ENCODE results near the gene RNF111. TPM values are rescaled to one million over a fixed set of nuclear protein-coding genes. Genes with fewer than 3 reads are reported as not detected.

RNF111 gene
- total RNA-seq, 1 donor from 2014 or later = 33.8 TPM

DNA sequence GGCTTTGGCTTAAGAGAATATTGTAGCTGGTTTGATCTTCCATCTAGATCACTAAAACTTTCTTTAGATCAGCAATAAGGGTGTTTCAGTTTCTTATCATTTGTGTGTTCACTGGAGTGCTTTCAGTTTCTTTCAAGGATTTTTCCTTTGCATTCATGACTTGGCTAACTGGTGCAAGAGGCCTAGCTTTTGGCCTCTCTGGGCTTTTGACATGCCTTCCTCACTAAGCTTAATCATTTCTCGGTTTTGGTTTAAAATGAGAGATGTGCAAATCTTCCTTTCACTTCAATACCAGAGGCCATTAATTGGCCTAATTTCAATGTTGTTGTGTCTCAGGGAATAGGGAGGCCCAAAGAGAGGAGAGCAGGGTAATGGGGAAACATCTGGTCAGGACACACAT lies 87.1 kb downstream of the RNF111 start:
- Mint-ChIP-seq H3K36me3 (ENCODE audit: unreplicated experiment) (peaks cover 51% of the 10 kb centered on the region), H3K4me1 (ENCODE audit: unreplicated experiment) (no peaks in the 10 kb centered on the region), H3K27me3 (ENCODE audit: unreplicated experiment) (no peaks in the 10 kb centered on the region), H3K4me3 (ENCODE audit: unreplicated experiment) (no peak overlapping the region), H3K9me3 (ENCODE audit: unreplicated experiment) (peaks cover 4% of the 10 kb centered on the region), H3K27ac (ENCODE audit: unreplicated experiment) (no peak overlapping the region)
- no peak for DNase-seq (ENCODE audit: extremely low spot score, unreplicated experiment)
- TF ChIP-seq, protein P1, sequence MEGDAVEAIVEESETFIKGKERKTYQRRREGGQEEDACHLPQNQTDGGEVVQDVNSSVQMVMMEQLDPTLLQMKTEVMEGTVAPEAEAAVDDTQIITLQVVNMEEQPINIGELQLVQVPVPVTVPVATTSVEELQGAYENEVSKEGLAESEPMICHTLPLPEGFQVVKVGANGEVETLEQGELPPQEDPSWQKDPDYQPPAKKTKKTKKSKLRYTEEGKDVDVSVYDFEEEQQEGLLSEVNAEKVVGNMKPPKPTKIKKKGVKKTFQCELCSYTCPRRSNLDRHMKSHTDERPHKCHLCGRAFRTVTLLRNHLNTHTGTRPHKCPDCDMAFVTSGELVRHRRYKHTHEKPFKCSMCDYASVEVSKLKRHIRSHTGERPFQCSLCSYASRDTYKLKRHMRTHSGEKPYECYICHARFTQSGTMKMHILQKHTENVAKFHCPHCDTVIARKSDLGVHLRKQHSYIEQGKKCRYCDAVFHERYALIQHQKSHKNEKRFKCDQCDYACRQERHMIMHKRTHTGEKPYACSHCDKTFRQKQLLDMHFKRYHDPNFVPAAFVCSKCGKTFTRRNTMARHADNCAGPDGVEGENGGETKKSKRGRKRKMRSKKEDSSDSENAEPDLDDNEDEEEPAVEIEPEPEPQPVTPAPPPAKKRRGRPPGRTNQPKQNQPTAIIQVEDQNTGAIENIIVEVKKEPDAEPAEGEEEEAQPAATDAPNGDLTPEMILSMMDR (IDR thresholded peaks at IDR 0.05) = no peak

GRCh38 chr15:59087731-59088130 lies 100.3 kb downstream of the RNF111 start:
- Mint-ChIP-seq H3K36me3 (ENCODE audit: unreplicated experiment) (peaks cover 39% of the 10 kb centered on the region), H3K27ac (ENCODE audit: unreplicated experiment) (no peak overlapping the region), H3K4me3 (ENCODE audit: unreplicated experiment) (no peak overlapping the region), H3K9me3 (ENCODE audit: unreplicated experiment) (no peaks in the 10 kb centered on the region), H3K4me1 (ENCODE audit: unreplicated experiment) (no peaks in the 10 kb centered on the region), H3K27me3 (ENCODE audit: unreplicated experiment) (no peaks in the 10 kb centered on the region)
- no peak for DNase-seq (ENCODE audit: extremely low spot score, unreplicated experiment)
- TF ChIP-seq, protein P1 (IDR thresholded peaks at IDR 0.05) = no peak

GRCh38 chr15:59094077-59094476 lies 106.6 kb downstream of the RNF111 start:
- TF ChIP-seq, protein P1 (IDR thresholded peaks at IDR 0.05) = no peak
- Mint-ChIP-seq H3K27ac (ENCODE audit: unreplicated experiment) (no peak overlapping the region), H3K27me3 (ENCODE audit: unreplicated experiment) (no peaks in the 10 kb centered on the region), H3K36me3 (ENCODE audit: unreplicated experiment) (peaks cover 40% of the 10 kb centered on the region), H3K4me3 (ENCODE audit: unreplicated experiment) (no peak overlapping the region), H3K4me1 (ENCODE audit: unreplicated experiment) (no peaks in the 10 kb centered on the region), H3K9me3 (ENCODE audit: unreplicated experiment) (no peaks in the 10 kb centered on the region)
- DNase-seq (ENCODE audit: extremely low spot score, unreplicated experiment) = no peak

DNA sequence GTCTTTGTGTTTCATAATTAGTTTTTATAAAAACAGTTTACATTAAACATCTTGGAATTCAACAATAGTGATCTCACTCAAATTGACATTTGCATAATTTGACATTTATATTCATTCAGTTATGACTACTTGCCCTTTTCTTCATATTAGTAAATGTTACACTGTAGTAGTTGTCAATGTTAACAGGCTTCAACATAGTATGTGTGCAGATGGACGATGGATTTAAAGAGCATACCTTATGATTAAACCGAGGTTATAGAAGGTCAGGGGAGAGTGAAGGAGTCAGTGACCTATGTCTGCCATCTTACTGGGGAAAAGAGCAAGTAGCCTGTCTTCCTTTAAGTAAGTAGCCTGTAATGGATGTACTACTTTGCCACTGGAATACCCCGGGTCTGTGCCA lies 109.0 kb downstream of the RNF111 start:
- Mint-ChIP-seq H3K27me3 (ENCODE audit: unreplicated experiment) (no peaks in the 10 kb centered on the region), H3K4me3 (ENCODE audit: unreplicated experiment) (no peak overlapping the region), H3K4me1 (ENCODE audit: unreplicated experiment) (no peaks in the 10 kb centered on the region), H3K27ac (ENCODE audit: unreplicated experiment) (no peak overlapping the region), H3K36me3 (ENCODE audit: unreplicated experiment) (peaks cover 35% of the 10 kb centered on the region), H3K9me3 (ENCODE audit: unreplicated experiment) (no peaks in the 10 kb centered on the region)
- no peak for DNase-seq (ENCODE audit: extremely low spot score, unreplicated experiment)
- TF ChIP-seq, protein P1 (IDR thresholded peaks at IDR 0.05) = no peak

GRCh38 chr15:59099162-59099685 lies 111.8 kb downstream of the RNF111 start:
- no peak overlapping the region for H3K27ac Mint-ChIP-seq (ENCODE audit: unreplicated experiment)
- DNase-seq (ENCODE audit: extremely low spot score, unreplicated experiment) = no peak
- H3K36me3 Mint-ChIP-seq (ENCODE audit: unreplicated experiment) = peaks cover 19% of the 10 kb centered on the region
- H3K4me1 Mint-ChIP-seq (ENCODE audit: unreplicated experiment) = peaks cover 1% of the 10 kb centered on the region
- no peaks in the 10 kb centered on the region for H3K27me3 Mint-ChIP-seq (ENCODE audit: unreplicated experiment)
- TF ChIP-seq, protein P1 (IDR thresholded peaks at IDR 0.05) = no peak
- H3K9me3 Mint-ChIP-seq (ENCODE audit: unreplicated experiment) = no peaks in the 10 kb centered on the region
- H3K4me3 Mint-ChIP-seq (ENCODE audit: unreplicated experiment) = no peak overlapping the region
